Esophagus muscularis mucosa (tissue), 4 donors: ENCODE data around the gene IQCC. TPM values are rescaled to one million over a fixed set of nuclear protein-coding genes. Genes with fewer than 3 reads are reported as not detected.

ENCODE experiments used
- DNase-seq: peaks from one replicate; pipeline ENCODE4 v3.0.0-alpha.2; 2017; ENCODE audit errors: extremely low spot score
- H3K27ac ChIP-seq, 4 donors: fragments of 200-600 bp; sonication (generic); replicated peaks in 1 of 4; 1 replicate in 3 of 4; 2 replicates in 1 of 4; pipeline ENCODE4 v1.5.1; 2016 to 2019; ENCODE audit warnings: mild to moderate bottlenecking in 1 of 4
- H3K27me3 ChIP-seq, 4 donors: fragments of 200-600 bp; sonication (generic); one replicate each; pipeline versions ENCODE4 v1.5.1 to v1.6.0; 2016 to 2019
- H3K36me3 ChIP-seq, 4 donors: fragments of 200-600 bp; sonication (generic); one replicate each; pipeline ENCODE4 v1.5.1; 2016 to 2019
- H3K4me1 ChIP-seq, 4 donors: fragments of 200-600 bp; sonication (generic); one replicate each; pipeline ENCODE4 v1.5.1; 2016 to 2019
- H3K4me3 ChIP-seq, 4 donors: fragments of 200-600 bp; sonication (generic); 1 replicate in 2 of 4; 2 replicates in 2 of 4; pipeline ENCODE4 v1.5.1; 2016 to 2019; ENCODE audit warnings: mild to moderate bottlenecking in 4 of 4, moderate library complexity in 1 of 4
- H3K9me3 ChIP-seq, 4 donors: fragments of 200-600 bp; sonication (generic); 1 replicate in 3 of 4; 2 replicates in 1 of 4; pipeline ENCODE4 v1.5.1; 2016 to 2019
- EP300 ChIP-seq: sonication (generic); formaldehyde crosslinking; IDR thresholded peaks from one replicate; pipeline ENCODE4 v1.6.1; 2017; ENCODE audit warnings: antibody characterized with exemption
- POLR2A ChIP-seq: fragments of 450-650 bp; IDR thresholded peaks from one replicate; pipeline ENCODE4 v1.6.1; 2017; ENCODE audit warnings: antibody characterized with exemption, moderate library complexity, mild to moderate bottlenecking, low read depth
- POLR2AphosphoS5 ChIP-seq, 2 donors: sonication (generic); formaldehyde crosslinking; IDR thresholded peaks; one replicate each; pipeline ENCODE4 v1.6.1; 2017; ENCODE audit warnings: antibody characterized with exemption in 2 of 2
- WGBS: methylation state at CpG from one replicate; pipeline ENCODE4 v1.1.5; 2018; 5-methylcytosine and 5-hydroxymethylcytosine counted together
- intact Hi-C: fragments of 100-400 bp; cut with DNase I; formaldehyde crosslinking; loops from one replicate; pipeline ENCODE4 v1.15.1; 2023
- total RNA-seq, 4 donors: library from RNA; depleted of rRNA; stranded (reverse); fragments of >200 nt; gene quantifications; one replicate each; pipeline versions ENCODE4 v1.1.0 to v1.2.1, GENCODE V29; 2016
- TF ChIP-seq, protein P1 (sequence below), 3 experiments: fragments of 200-600 bp in 2 of 3; fragments of 450-650 bp in 1 of 3; sonication (generic) in 2 of 3; IDR thresholded peaks; one replicate each; pipeline ENCODE4 v1.5.1; 2017 to 2019; ENCODE audit warnings: antibody characterized with exemption in 3 of 3, mild to moderate bottlenecking in 2 of 3, moderate library complexity in 1 of 3

Gene IQCC
- total RNA-seq, 4 donors from 2014 or later, result 0.66 to 2.1 (median 1.1) TPM

DNA sequence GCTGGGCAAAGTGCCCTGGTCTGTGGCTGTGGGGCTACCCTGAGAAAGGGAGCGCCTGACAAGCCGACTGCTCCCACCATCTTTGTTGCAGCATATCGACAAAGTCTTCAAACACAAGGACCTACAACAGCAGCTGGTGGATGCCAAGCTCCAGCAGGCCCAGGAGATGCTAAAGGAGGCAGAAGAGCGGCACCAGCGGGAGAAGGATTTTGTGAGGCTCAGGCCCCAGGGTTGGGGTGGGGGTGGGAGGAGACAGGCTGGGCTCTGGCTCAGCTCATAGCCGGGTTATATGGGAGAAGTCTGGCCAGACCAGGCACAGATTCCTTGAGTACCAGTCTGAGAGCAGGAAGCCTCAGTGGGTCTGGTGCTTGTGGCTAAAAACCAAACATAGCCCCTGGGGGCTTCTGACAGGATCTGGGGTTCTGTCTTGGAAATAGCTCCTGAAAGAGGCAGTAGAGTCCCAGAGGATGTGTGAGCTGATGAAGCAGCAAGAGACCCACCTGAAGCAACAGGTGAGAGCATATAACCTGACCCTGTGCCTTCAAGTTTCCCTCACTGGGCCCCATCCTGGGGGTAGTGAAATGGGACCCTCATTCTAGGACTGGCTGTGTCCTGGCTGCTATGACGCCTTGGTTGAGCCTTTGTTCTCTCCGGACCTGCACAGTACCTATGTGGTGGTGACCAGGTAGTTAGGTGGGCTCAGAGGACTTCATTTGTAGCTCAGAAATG is 13.1 kb upstream of the IQCC start:
- Histone ChIP-seq H3K27ac (no peak overlapping the region), H3K9me3 (no peaks in the 10 kb centered on the region), H3K36me3 (peaks cover 90 to 100% (median 98%) of the 10 kb centered on the region in 4 donors), H3K27me3 (no peaks in the 10 kb centered on the region), H3K4me1 (peaks cover 0 to 9% (median 2%) of the 10 kb centered on the region in 4 donors), H3K4me3 (no peak overlapping the region)
- TF ChIP-seq POLR2A (no peak), POLR2AphosphoS5 (IDR thresholded peaks at IDR 0.05) (no peak), EP300 (no peak)
- TF ChIP-seq, protein P1, sequence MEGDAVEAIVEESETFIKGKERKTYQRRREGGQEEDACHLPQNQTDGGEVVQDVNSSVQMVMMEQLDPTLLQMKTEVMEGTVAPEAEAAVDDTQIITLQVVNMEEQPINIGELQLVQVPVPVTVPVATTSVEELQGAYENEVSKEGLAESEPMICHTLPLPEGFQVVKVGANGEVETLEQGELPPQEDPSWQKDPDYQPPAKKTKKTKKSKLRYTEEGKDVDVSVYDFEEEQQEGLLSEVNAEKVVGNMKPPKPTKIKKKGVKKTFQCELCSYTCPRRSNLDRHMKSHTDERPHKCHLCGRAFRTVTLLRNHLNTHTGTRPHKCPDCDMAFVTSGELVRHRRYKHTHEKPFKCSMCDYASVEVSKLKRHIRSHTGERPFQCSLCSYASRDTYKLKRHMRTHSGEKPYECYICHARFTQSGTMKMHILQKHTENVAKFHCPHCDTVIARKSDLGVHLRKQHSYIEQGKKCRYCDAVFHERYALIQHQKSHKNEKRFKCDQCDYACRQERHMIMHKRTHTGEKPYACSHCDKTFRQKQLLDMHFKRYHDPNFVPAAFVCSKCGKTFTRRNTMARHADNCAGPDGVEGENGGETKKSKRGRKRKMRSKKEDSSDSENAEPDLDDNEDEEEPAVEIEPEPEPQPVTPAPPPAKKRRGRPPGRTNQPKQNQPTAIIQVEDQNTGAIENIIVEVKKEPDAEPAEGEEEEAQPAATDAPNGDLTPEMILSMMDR (IDR thresholded peaks at IDR 0.05), result no peak
- no peak for DNase-seq
- intact Hi-C loops, result no loop called here
- WGBS, result 81% methylated on average over 8 of the region's 8 CpGs

DNA sequence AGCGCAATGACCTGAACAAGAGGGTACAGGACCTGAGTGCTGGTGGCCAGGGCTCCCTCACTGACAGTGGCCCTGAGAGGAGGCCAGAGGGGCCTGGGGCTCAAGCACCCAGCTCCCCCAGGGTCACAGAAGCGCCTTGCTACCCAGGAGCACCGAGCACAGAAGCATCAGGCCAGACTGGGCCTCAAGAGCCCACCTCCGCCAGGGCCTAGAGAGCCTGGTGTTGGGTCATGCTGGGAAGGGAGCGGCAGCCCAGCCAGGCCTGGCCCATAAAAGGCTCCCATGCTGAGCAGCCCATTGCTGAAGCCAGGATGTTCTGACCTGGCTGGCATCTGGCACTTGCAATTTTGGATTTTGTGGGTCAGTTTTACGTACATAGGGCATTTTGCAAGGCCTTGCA is 10.5 kb upstream of the IQCC start:
- intact Hi-C loops, result no loop called here
- no peaks in the 10 kb centered on the region for H3K27me3 ChIP-seq
- DNase-seq, result no peak
- H3K27ac ChIP-seq, result no peak overlapping the region
- no peak overlapping the region for H3K4me3 ChIP-seq
- peaks cover 70 to 85% (median 82%) of the 10 kb centered on the region in 4 donors for H3K36me3 ChIP-seq
- TF ChIP-seq POLR2AphosphoS5 (IDR thresholded peaks at IDR 0.05) (no peak), POLR2A (no peak), EP300 (no peak)
- TF ChIP-seq, protein P1 (IDR thresholded peaks at IDR 0.05), result no peak
- H3K4me1 ChIP-seq, result peaks cover 12 to 20% (median 14%) of the 10 kb centered on the region in 4 donors
- no peaks in the 10 kb centered on the region for H3K9me3 ChIP-seq
- 83% methylated on average over 1 of the region's 6 CpGs for WGBS

DNA sequence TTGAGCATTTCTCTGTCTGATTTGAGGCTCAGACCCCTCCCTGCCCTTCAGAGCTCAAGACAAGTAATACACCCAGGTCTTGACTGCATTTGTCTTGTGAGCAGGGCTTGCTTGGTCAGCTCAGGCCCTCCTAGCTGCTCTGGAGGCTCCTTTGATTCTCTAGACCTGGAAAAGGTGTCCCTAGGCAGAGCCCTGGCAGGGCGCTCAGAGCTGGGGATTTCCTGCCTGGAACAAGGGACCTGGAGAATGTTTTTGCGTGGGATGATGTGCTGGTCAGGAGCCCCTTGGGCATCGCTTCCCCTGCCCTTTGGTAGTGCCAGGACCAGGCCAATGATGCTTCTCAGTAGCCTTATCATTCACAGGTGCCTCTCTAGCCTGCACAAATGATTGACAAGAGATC is 9.9 kb upstream of the IQCC start:
- Histone ChIP-seq H3K9me3 (no peaks in the 10 kb centered on the region), H3K27ac (no peak overlapping the region), H3K4me3 (no peak overlapping the region), H3K27me3 (no peaks in the 10 kb centered on the region), H3K4me1 (peaks cover 15 to 24% (median 17%) of the 10 kb centered on the region in 4 donors), H3K36me3 (peaks cover 65 to 80% (median 76%) of the 10 kb centered on the region in 4 donors)
- DNase-seq, result no peak
- intact Hi-C loops, result no loop called here
- WGBS, result 83% methylated on average over 3 of the region's 3 CpGs
- TF ChIP-seq POLR2AphosphoS5 (IDR thresholded peaks at IDR 0.05), result no peak
- no peak for TF ChIP-seq EP300
- TF ChIP-seq POLR2A, result no peak
- TF ChIP-seq, protein P1 (IDR thresholded peaks at IDR 0.05), result no peak

DNA sequence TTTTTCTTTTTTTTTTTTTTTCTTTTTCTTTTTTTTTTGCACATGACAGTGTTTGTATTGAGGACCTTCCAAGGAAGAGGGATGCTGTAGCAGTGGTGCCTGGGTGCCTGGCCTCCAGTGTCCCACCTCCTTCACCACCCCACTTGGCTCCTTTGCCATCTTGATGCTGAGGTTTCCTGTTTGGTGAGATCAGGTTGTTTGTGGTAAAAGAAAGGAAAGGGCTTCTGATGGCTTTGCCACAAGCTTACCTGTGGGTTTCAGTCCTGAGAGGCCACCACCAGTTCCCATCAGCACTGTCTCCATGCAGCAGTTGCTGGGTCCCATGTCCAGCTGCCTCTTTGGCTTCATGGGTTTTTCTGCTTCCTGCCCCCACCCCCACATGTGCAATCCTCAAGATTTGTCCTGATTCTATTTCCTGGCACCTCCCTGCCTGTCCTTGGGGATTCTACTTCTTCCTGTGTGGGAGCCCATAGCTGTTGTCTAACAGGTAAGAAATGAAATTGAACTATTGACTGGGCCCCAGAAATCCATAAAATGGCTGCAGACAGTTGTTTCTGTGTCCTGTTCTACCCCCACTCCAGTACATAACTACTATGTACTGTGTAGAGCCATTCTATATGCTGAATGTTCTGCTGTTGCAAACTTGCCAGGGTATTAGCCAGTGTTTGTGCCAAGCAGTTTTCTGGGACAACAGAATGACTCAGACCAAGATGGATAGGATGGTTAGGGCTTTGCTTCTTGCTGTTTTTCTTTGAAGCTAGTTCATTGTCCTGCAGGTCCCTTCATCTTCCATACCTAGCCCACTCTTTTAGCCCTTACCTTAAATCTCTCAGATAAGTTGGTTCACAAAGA is 9.3 kb upstream of the IQCC start:
- Histone ChIP-seq H3K4me3 (no peak overlapping the region), H3K27ac (no peak overlapping the region), H3K9me3 (no peaks in the 10 kb centered on the region), H3K4me1 (peaks cover 18 to 28% (median 20%) of the 10 kb centered on the region in 4 donors), H3K36me3 (peaks cover 58 to 73% (median 70%) of the 10 kb centered on the region in 4 donors), H3K27me3 (no peaks in the 10 kb centered on the region)
- DNase-seq, result no peak
- intact Hi-C loops, result no loop called here
- no peak for TF ChIP-seq POLR2A
- TF ChIP-seq POLR2AphosphoS5 (IDR thresholded peaks at IDR 0.05), result no peak
- TF ChIP-seq, protein P1 (IDR thresholded peaks at IDR 0.05), result no peak
- TF ChIP-seq EP300, result no peak
